Calu3 (cell line): ENCODE results near the gene SOCS3. TPM values are rescaled to one million over a fixed set of nuclear protein-coding genes. Genes with fewer than 3 reads are reported as not detected.

ENCODE experiments used
- Bru-seq: library from RNA; stranded (reverse); fragments of 400-500 nt; gene quantifications from one replicate; lab custom pipeline; 2021; lab: Mats Ljungman, UMichigan
- BruChase-seq, 2 experiments: library from RNA; stranded (reverse); fragments of 400-500 nt; gene quantifications; one replicate each; lab custom pipeline; 2021; lab: Mats Ljungman, UMichigan
- BruUV-seq: library from RNA; stranded (reverse); fragments of 400-500 nt; replicated peaks from 2 replicates; lab custom pipeline; 2021; lab: Mats Ljungman, UMichigan
- CTCF ChIA-PET: fragments of 300-600 bp; sonication (Branson Sonifier 250); formaldehyde crosslinking; loops from one replicate; lab custom pipeline; 2022; ENCODE audit warnings: antibody characterized with exemption; lab: Charles Lee
- DNase-seq: peaks from one replicate; pipeline ENCODE4 v3.0.0; 2022
- H3K27ac Mint-ChIP-seq: one replicate; pipeline ENCODE4 v1.8.0; 2022; ENCODE audit warnings: mixed read lengths; ENCODE audit not compliant: unreplicated experiment
- H3K27me3 Mint-ChIP-seq: one replicate; pipeline ENCODE4 v1.8.0; 2022; ENCODE audit warnings: mixed read lengths; ENCODE audit not compliant: unreplicated experiment
- H3K36me3 Mint-ChIP-seq: one replicate; pipeline ENCODE4 v1.8.0; 2022; ENCODE audit warnings: mild to moderate bottlenecking, moderate library complexity, mixed read lengths; ENCODE audit not compliant: insufficient read depth, unreplicated experiment
- H3K4me1 Mint-ChIP-seq: one replicate; pipeline ENCODE4 v1.8.0; 2022; ENCODE audit warnings: mild to moderate bottlenecking, low read depth, mixed read lengths; ENCODE audit not compliant: unreplicated experiment
- H3K4me3 Mint-ChIP-seq: one replicate; pipeline ENCODE4 v1.8.0; 2022; ENCODE audit warnings: mild to moderate bottlenecking, low read depth, moderate library complexity, mixed read lengths; ENCODE audit not compliant: unreplicated experiment
- H3K9me3 Mint-ChIP-seq: one replicate; pipeline ENCODE4 v1.8.0; 2022; ENCODE audit warnings: low read depth, mixed read lengths; ENCODE audit not compliant: unreplicated experiment
- intact Hi-C: fragments of 100-400 bp; cut with micrococcal nuclease; formaldehyde crosslinking; loops from one replicate; pipeline ENCODE4 v1.10.0; 2022; ENCODE audit not compliant: unreplicated experiment
- long read RNA-seq: library from polyadenylated mRNA; stranded (forward); transcript quantifications from one replicate; pipeline ENCODE4 v2.0.0, GENCODE V29; 2022
- total RNA-seq: library from RNA; stranded (reverse); gene quantifications from 2 replicates; pipeline ENCODE4 v1.2.3, GENCODE V29; 2022
- TF ChIP-seq, protein P1 (sequence below): fragments of 200-600 bp; IDR thresholded peaks from one replicate; pipeline ENCODE4 v1.8.0; 2022; ENCODE audit warnings: antibody characterized with exemption; ENCODE audit not compliant: unreplicated experiment

The SOCS3 gene, protein sequence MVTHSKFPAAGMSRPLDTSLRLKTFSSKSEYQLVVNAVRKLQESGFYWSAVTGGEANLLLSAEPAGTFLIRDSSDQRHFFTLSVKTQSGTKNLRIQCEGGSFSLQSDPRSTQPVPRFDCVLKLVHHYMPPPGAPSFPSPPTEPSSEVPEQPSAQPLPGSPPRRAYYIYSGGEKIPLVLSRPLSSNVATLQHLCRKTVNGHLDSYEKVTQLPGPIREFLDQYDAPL
- total RNA-seq (39.5 and 51.6 TPM in 2 replicates), Bru-seq, nascent RNA (percentile 97 among the genes with signal in this experiment), BruChase-seq, experiment 1, labeled RNA remaining after a 6-hour chase (percentile 75 among the genes with signal in this experiment), BruChase-seq, experiment 2, labeled RNA remaining after a 2-hour chase (percentile 82 among the genes with signal in this experiment)
- long read RNA-seq, transcript SOCS3-201 (2 exons, 2,734 nt) = major isoform, 103 of 121 reads
- long read RNA-seq, partial matches to known transcripts = 0 of 121 reads
- long read RNA-seq, other reads (novel, unspliced or antisense) = 18 of 121 reads

DNA sequence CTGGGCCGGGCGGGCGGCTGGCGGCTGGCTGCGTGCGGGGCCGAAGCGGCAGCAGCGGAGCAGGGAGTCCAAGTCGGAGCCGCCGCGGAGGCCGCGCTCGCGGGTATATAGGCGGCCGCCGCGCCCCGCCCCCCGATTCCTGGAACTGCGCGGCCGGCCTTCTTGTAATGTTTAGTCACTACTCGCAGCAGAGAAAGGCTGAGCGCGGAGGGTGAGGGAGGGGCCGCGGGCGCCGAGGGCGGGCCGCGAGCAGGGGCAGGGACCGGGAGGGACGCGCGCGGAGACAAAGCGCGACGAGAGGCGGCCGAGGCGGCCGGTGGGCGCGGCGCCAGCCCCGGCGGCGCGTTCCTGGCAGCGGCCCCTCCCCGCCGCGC lies at the start of gene SOCS3:
Gene SOCS3, minus strand, starts transcription at position 81 of the 374 bp plus-strand sequence. CDS start 982 bp downstream, outside the sequence.
- no peaks in the 10 kb centered on the region for H3K27me3 Mint-ChIP-seq
- peak within 1 kb of the TSS; percentile 36 for H3K27ac Mint-ChIP-seq
- TF ChIP-seq, protein P1, sequence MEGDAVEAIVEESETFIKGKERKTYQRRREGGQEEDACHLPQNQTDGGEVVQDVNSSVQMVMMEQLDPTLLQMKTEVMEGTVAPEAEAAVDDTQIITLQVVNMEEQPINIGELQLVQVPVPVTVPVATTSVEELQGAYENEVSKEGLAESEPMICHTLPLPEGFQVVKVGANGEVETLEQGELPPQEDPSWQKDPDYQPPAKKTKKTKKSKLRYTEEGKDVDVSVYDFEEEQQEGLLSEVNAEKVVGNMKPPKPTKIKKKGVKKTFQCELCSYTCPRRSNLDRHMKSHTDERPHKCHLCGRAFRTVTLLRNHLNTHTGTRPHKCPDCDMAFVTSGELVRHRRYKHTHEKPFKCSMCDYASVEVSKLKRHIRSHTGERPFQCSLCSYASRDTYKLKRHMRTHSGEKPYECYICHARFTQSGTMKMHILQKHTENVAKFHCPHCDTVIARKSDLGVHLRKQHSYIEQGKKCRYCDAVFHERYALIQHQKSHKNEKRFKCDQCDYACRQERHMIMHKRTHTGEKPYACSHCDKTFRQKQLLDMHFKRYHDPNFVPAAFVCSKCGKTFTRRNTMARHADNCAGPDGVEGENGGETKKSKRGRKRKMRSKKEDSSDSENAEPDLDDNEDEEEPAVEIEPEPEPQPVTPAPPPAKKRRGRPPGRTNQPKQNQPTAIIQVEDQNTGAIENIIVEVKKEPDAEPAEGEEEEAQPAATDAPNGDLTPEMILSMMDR = no peak
- H3K4me3 Mint-ChIP-seq = peak within 1 kb of the TSS; percentile 86
- peaks cover 58% of the 10 kb centered on the region for H3K36me3 Mint-ChIP-seq
- H3K4me1 Mint-ChIP-seq = peaks cover 22% of the 10 kb centered on the region
- DNase-seq = peak; percentile 98
- H3K9me3 Mint-ChIP-seq = no peaks in the 10 kb centered on the region
- CTCF ChIA-PET = interaction anchor here (0.6 to 2.5 kb wide), 7 partner anchors 30 to 109 kb away, joined by 3 to 32 read pairs (median 7); no protein-coding TSS in a partner anchor
- no TSS peak for BruUV-seq
- intact Hi-C loops = loop anchor here (2.0 to 5.0 kb wide), 2 partner anchors 43 to 69 kb away; no protein-coding TSS in a partner anchor

DNA sequence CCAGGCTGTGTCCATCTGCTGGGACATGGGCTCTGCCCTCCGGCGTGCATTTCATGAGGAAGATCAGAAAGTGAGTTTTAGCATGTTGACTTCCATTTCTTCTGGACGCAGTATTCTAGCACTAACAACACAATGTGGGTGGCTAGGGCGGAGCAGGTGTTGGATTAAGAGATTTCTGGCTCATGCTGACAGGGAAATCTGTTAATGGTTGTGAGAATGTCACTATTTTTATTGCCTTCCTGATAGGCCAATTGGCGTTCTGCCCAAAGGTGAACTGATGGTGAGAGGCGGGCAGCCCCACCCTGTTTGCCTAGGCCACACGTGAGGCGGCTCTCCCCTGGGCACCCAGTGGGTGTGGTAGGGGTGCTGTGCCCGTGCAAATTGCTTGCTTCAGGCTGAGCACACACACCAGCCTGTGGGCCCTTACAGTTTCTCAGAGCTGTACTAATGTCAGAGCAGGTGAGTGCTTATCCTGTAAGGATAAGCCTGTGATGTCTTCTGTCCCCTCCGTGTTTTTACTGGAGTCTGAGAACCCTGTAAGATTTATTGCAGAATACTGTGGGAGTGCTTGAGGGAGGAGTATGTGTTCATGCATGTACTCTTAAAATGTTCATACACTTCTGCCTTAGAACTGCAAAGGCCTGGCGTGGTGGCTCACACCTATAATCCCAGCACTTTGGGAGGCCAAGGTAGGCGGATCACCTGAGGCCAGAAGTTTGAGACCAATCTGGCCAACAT lies 49.5 kb upstream of the SOCS3 start:
- Mint-ChIP-seq H3K36me3 (peaks cover 14% of the 10 kb centered on the region), H3K27ac (no peak overlapping the region), H3K9me3 (no peaks in the 10 kb centered on the region), H3K27me3 (no peaks in the 10 kb centered on the region), H3K4me1 (peaks cover 29% of the 10 kb centered on the region), H3K4me3 (peak overlapping the region; percentile 35)
- CTCF ChIA-PET = no interaction called here
- BruUV-seq = no TSS peak
- TF ChIP-seq, protein P1 = no peak
- intact Hi-C loops = no loop called here
- peak; percentile 83 for DNase-seq

DNA sequence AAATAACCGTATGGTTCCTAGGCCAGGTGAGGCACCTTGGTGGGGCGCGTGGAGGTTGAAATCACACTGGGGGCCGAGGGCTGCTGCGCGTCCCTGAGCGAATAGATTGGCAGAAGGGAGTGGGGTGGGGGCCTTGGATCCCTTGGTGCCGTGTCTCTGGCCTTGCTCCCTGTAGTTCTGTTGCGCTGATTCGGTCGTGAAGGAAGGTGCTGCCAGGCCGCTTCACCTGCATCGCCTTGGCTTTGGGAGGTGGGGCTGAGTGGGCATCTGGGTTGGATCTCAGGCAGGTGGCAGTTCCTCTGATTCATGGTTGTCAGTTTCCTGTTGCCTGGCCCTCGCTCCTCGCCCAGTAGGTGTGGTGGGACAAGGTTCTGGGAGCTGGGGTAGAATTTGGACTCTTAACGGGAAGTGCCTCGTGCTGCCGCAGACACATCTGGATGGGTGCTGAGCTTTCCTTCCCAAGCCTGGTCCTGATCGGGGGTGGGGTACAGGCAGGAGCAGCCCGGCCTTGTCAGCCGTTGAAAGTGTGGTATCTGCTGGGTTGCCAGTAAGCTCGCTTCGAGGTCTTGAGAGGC lies 48.7 kb upstream of the SOCS3 start:
- Mint-ChIP-seq H3K27ac (peak overlapping the region; percentile 25), H3K4me1 (peaks cover 29% of the 10 kb centered on the region), H3K9me3 (no peaks in the 10 kb centered on the region), H3K27me3 (no peaks in the 10 kb centered on the region), H3K4me3 (peak overlapping the region; percentile 35), H3K36me3 (peaks cover 16% of the 10 kb centered on the region)
- intact Hi-C loops = no loop called here
- peak; percentile 8 for DNase-seq
- CTCF ChIA-PET = no interaction called here
- TF ChIP-seq, protein P1 = no peak
- no TSS peak for BruUV-seq

DNA sequence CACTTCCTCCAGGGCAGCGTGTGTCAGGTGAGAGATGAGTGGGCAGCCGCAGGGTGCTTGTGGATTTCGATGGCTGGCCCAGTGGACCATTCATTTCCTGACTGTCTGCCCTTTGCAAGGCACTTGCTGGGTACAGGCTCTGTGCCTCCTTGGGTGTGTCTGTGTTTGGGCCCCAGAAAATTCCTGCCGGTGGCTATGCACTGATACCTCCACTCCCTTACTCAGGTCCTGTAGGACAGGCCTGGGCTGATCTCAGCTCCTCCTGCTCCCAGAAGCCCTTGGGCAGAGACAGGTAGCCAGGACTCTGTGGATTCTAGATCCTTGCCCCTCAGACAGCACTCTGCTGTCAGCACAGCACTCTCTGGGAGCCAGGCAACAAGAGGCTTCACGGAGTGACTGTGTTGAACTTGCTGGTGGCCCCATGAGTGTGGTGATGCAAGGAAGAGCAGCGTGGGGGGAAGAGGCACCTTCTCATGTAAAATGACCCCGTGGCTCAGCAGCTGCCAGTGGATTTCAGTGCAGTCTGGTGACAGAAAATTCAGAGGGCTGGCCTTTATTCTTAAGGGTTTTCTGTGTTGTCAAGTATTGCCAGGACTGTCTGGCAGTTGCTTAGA lies 47.6 kb upstream of the SOCS3 start:
- Mint-ChIP-seq H3K27ac (no peak overlapping the region), H3K9me3 (no peaks in the 10 kb centered on the region), H3K27me3 (no peaks in the 10 kb centered on the region), H3K4me1 (peaks cover 29% of the 10 kb centered on the region), H3K4me3 (no peak overlapping the region), H3K36me3 (peaks cover 16% of the 10 kb centered on the region)
- DNase-seq = no peak
- intact Hi-C loops = no loop called here
- TF ChIP-seq, protein P1 = no peak
- no TSS peak for BruUV-seq
- CTCF ChIA-PET = no interaction called here
